Erythroblast (primary cell): Measurements from ENCODE around the gene ULK4.
"Not testable (repeated sequence)": the region's sequence is repeated elsewhere in the genome, so short reads cannot be mapped to it uniquely, and the experiment has no call there.

ENCODE experiments used
- DNase-seq, 2 experiments: peaks; one replicate each; lab custom pipeline; 2025; lab: John Stamatoyannopoulos, UW
- GATA1 ChIP-seq: IDR thresholded peaks from 2 replicates; pipeline ENCODE4 v1.6.1; 2011; ENCODE audit warnings: low read depth, mild to moderate bottlenecking, control low read depth, low read length, moderate library complexity
- POLR2A ChIP-seq: IDR thresholded peaks from 2 replicates; pipeline ENCODE4 v1.6.1; 2011; ENCODE audit warnings: mild to moderate bottlenecking, low read length

The ULK4 gene

DNA sequence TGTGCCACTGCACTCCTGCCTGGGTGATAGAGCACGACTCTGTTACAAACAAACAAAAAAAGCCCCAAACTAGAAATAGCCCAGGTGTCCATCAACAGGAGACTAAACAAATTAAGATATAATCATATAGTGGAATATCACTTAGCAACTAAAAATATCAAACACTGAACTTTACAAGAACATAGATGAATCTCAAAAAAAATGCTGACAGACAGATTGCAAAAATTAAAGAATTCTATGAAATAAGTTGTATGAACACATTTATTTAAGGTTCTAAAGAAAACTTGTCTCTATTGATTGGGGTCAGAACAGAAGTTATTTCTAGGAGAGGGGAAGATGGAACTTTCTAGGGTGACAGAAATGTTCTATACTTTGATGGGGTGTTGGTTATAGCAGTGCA lies 494.4 kb downstream of the ULK4 start:
- no peak for DNase-seq
- no peak for TF ChIP-seq POLR2A
- TF ChIP-seq GATA1, result no peak

DNA sequence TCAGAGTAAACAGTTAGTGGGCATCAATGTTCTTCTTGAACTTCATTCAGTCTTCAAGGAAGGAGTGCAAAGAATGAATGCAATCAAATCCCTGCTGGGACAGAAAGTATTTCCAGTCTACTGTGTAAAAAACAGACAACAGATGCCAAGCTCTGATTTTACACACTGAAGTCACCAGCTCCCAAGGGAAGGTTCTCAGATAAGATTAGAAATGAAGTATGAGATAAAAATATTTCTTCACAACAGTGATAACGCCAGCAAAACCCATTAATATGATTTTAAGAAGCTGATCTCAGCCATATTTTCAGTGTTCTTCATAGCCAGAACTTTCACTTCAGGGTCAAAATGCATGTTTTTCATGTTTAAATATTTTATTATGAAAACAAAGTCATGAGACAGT lies 497.0 kb downstream of the ULK4 start:
- DNase-seq, result no peak
- TF ChIP-seq GATA1 (no peak), POLR2A (no peak)

DNA sequence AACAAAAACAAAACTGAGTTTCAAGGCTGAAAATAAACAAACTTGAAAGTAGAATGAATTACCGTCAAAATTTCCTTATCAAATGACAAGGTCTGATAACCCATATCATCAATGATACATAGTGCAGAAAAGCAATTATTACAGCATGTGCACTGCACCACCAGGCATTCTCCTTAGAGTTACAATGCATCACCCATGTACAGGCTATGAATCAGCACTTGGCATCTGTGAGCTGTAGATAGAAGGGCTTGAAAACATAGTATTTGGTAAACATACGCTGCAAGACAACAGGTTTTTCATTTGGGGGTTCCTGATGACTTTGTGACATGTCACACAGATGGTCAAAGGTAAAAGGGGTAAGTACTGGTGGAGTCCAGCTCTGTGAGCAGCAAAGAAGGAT lies 497.5 kb downstream of the ULK4 start:
- no peak for DNase-seq
- no peak for TF ChIP-seq POLR2A

DNA sequence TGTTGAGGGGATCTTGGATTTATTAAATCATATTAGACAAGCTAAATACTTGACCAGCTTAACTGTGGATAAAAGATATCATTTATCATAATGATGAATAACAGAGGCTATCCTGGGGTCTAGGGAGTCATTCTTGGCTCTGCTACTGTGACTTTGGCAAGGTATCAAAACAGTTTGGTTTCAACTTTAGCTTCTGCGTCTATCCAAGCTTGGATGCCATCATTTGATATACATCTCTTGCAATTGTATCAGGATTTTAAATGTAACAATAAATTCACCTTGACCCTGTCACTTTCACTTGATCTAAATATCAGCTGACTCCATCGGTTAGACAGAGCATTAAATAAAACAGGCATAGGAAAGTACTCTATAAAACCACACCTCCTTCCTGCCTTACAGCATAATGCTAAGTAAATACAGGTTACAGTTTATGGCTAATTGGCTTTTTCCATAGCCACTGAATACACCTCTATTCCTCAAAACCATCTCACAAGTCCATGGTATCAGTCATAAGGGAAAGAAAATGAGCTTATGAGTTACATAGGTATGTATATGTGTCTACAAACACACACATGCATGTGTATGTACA lies 499.7 kb downstream of the ULK4 start:
- DNase-seq, result no peak
- TF ChIP-seq GATA1 (no peak), POLR2A (no peak)

DNA sequence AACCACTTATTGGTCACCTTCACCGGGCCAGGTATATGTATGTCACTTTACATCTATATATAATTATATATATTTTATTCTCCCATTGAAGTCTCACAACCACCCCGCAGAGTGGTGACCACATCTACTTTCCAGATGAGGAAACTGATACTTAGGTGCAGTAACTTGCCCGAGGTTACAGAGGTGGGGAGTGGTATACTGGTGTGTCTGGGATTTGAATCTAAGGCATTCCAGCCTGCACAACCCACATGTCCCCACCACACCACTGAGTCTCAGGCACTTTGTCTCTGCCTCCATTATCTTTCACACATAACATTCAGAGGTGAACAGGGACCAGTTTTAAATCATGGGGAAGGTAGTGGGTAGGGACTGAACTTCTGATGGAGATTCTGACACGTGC lies 501.2 kb downstream of the ULK4 start:
- DNase-seq, result no peak
- TF ChIP-seq GATA1 (no peak), POLR2A (no peak)

DNA sequence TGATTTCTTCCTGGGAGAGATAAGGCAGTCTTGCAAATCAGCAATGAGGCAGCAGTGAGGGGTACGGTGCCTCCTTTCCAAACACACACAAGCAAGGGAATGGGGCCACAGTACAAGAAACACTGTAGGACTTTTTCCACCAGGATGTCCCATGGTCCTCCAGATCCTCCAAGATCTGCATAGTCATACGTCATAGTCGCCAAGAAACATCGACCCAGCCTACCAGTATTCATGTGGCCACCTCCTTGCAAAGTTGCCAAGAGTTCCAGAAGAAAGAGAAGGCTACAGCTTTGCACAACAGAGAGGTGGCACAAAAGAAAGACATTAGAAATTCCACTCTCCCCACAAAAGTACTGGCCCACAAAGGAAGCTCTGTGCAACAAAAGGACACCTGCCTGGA lies 504.7 kb downstream of the ULK4 start:
- DNase-seq, result no peak
- no peak for TF ChIP-seq POLR2A
- TF ChIP-seq GATA1, result no peak

DNA sequence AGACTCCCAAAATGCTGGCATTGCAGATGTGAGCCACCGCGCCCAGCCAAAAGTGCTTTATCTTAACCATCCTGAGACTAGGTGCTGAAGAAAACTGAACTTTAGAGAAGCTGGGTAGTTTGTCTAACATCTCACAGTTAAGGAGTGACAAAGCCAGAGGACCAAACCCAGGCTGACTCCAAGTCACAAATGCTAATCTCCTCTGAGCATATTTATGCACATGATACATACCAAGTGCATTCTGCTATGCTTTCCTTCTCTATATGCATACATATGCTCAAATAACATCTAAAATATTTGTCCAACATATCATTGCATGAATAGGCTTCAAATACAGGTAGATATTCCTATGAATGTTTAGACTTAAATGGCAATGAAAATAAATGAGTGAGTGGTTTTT lies 505.7 kb downstream of the ULK4 start:
- TF ChIP-seq POLR2A (no peak), GATA1 (no peak)

DNA sequence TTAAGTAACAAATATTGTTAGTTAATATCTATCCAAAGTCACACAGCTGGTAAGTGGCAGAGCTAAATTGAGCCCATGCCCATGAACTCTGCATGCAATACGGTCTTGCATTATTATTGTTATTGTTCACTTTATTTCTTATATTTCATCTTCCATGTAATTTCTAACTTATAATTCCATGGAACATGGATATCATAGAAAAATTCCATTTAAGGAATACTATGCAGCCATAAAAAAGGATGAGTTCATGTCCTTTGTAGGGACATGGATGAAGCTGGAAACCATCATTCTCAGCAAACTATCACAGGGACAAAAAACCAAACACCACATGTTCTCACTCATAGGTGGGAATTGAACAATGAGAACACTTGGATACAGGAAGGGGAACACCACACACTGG lies 508.3 kb downstream of the ULK4 start:
- not testable (repeated sequence) for DNase-seq

More for the DNA sequence above, 505.7 kb downstream of the ULK4 start:
- DNase-seq, result no peak

DNA sequence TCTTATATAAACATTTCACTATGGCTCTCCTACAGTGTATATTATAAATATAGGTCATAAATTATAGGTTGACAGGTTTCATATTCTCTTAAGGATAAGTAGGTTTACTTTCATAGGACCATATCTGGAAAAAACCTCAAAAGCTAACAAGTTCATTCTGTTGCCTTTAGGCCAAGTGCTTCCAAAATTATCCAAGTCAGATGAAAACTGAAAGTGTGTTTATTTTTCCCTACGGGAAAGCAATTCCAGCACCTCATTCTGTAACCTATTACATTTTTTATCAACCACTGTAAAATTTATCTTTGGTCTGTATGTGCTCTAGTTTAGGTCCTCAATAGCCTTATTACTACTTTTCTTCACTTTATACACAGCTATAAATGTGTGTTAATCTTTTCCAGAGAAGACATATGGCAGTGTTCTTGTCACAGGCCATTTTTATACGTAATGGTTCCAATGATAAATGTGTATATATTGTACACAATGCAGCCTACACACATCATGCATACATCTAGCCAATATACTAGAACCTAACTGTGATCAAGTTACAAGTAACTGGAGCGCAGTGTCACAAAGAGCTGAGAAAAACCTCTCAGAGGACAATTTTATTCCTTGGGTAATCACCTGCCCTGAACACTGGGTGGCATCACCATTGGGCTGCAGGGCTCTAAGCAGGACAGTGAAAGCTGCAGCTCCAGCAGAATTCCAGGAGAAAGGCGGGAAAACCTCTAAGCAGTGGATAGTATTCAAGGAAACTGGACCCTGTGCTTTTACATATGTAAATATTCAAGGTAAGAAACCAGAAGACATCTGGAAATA lies 511.3 kb downstream of the ULK4 start:
- no peak for DNase-seq
- TF ChIP-seq GATA1 (no peak), POLR2A (no peak)

DNA sequence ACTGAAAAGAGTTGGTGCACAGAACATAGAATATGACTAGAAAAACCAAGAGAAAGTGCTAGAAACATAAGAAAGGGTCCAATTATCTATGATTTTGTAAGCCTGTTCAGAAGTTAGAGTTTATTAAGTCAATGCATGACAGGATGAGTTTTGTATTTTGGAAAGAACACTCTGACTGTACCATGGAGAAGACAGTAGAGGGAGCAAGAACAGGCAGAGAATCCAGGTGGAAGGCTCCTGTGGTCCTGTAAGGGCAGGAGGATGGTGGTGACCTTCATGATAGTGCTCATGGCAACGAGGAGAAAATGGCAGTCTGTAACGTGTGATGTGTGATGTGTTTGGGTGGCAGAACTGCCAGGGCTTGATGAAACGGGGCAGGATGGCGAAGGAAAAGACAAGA lies 513.5 kb downstream of the ULK4 start:
- no peak for TF ChIP-seq GATA1
- no peak for TF ChIP-seq POLR2A
- DNase-seq, result no peak

DNA sequence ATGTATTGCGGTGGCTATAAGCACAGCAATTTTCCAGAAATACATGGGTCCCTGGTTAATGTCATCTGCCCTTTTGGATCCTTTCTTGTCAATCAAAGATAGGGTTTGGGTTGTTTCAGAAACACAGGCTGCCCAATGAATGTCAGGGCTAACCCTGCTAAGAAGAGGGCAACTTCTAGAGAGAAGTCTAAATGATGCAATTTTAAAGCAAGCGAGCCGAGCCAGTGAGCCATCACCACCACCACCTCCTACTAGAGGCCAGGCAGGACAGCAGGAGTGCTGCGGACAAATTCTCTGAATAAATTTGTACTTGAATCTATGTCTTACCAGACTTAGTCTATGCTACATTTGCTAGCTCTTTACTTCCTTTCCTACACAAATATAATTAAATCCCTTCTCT lies 514.2 kb downstream of the ULK4 start:
- TF ChIP-seq POLR2A (no peak), GATA1 (no peak)
- no peak for DNase-seq

DNA sequence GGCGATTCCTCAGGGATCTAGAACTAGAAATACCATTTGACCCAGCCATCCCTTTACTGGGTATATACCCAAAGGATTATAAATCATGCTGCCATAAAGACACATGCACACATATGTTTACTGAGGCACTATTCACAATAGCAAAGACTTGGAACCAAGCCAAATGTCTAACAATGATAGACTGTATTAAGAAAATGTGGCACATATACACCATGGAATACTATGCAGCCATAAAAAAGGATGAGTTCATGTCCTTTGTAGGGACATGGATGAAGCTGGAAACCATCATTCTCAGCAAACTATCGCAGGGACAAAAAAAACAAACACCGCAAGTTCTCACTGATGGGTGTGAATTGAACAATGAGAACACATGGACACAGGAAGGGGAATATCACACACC lies 515.6 kb downstream of the ULK4 start:
- not testable (repeated sequence) for DNase-seq

DNA sequence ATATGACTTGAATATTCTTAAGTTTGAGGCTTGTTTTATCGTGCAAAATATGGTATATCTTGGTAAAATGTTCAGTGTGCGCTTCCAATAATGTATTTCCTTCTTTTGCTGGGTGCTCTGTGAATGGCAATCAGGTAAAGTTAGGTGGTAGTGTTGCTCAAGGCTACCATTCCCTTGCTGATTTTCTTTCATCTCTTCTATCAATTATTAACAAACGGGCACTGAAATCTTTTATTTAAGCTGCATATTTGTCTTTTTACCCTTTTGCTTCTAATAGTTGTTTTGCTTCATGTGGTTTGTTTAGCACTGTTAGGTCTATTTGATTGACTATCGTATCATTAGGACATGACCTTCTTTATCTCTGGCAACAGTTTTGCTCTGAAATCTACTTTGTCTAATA lies 520.3 kb downstream of the ULK4 start:
- TF ChIP-seq POLR2A (no peak), GATA1 (no peak)
- DNase-seq, result no peak

DNA sequence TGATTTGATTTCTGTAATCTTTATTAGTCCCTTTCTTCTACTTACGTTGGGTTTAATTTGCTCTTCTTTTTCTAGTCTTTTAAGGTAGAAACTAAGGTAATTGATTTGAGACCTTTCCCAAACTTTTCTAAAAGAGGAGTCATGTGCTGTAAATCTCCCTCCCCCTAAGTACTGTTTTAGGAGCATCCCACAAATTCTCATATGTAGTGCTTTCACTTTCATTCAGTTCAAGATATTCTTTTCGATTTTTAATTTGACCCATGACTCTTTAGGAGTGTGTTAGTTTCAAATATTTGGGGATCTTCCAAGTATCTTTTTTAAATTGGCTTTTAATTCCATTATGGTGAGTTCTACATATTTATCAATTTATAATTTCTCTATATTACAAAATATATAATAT lies 520.8 kb downstream of the ULK4 start:
- DNase-seq, result no peak
- TF ChIP-seq POLR2A (no peak), GATA1 (no peak)

DNA sequence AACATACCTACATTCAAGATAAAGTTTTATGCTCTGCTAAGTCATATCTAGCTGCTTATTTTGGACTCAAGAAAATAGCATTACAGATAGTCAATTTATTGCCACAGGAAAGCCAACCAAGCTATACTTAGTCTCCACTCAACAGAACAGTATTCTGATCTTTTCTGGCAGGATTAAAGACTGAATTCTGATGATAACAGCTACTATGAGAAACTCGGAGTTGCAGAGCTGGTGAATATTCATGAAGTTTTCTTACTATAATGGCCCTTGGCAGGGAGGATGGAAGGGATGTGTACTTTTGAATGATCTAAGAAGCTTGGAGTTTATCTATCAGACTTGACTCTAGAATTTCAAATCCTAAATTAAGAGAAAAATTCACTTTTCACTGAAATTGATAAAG lies 524.9 kb downstream of the ULK4 start:
- no peak for TF ChIP-seq POLR2A
- TF ChIP-seq GATA1, result no peak
- DNase-seq, result no peak

DNA sequence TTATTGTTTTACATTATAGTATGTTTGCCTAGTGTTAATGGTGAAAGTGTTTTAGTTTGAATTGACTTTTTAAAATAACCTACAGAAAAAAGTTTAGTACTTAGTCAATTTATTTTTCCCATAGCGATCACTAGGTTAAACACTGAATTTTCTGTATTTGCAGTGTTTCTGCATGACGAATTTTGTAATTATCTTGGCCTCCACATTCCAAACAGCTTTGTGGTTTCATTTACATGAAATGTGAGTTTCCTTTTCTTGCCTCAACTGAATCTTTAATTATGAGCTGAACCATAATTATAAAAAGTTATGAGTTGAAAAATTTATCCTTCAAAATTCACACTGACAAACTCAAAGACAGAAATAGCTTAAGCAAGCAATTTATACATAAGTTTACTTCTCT lies 527.1 kb downstream of the ULK4 start:
- no peak for DNase-seq
- TF ChIP-seq POLR2A (no peak), GATA1 (no peak)
